Endothelial cell of umbilical vein (primary cell): ENCODE data around the gene POLE. TPM values are rescaled to one million over a fixed set of nuclear protein-coding genes. Genes with fewer than 3 reads are reported as not detected.

Experiments used
- BruUV-seq: library from RNA; stranded (reverse); fragments of 400-500 nt; replicated peaks from 2 replicates; lab custom pipeline; 2021; lab: Mats Ljungman, UMichigan
- CTCF ChIA-PET: fragments of 300-600, 350-600 bp; sonication (Branson Sonifier 250); formaldehyde crosslinking; loops from one replicate; lab custom pipeline; 2021; ENCODE audit warnings: antibody characterized with exemption, inconsistent platforms; lab: Charles Lee
- POLR2A ChIA-PET: fragments of 300-600, 350-600 bp; sonication (Branson Sonifier 250); formaldehyde crosslinking; loops from one replicate; lab custom pipeline; 2021; ENCODE audit warnings: antibody characterized with exemption, inconsistent platforms; lab: Charles Lee
- DNase-seq: peaks from one replicate; pipeline ENCODE4 v3.0.0-alpha.2; 2011; ENCODE audit warnings: low read depth, low spot score
- FAIRE-seq: peaks from 2 replicates; lab custom pipeline; 2011; peaks lifted over from hg19 to GRCh38; lab: Jason Lieb, UNC
- H2AFZ ChIP-seq: 2 replicates; pipeline ENCODE4 v1.6.0; 2012; ENCODE audit warnings: low read depth, low read length, control low read depth, inconsistent platforms
- H3K27ac ChIP-seq: 2 replicates; pipeline ENCODE4 v1.5.1; 2011; ENCODE audit warnings: low read depth, mild to moderate bottlenecking, control low read depth, low read length, moderate library complexity; ENCODE audit not compliant: insufficient read depth
- H3K27me3 ChIP-seq, 2 experiments: 2 replicates each; pipeline versions ENCODE4 v1.6.0 to v1.6.1; 2011; ENCODE audit warnings: low read length in 2 of 2, mixed read lengths in 1 of 2; ENCODE audit not compliant: control insufficient read depth in 2 of 2, insufficient read depth in 2 of 2
- H3K36me3 ChIP-seq, 2 experiments: 2 replicates in 1 of 2; 3 replicates in 1 of 2; pipeline ENCODE4 v1.5.1; 2011; ENCODE audit warnings: low read length in 2 of 2, mild to moderate bottlenecking in 1 of 2, moderate library complexity in 1 of 2; ENCODE audit not compliant: control insufficient read depth in 2 of 2, insufficient read depth in 2 of 2; ENCODE audit errors: extremely low read depth in 1 of 2
- H3K4me1 ChIP-seq: 3 replicates; pipeline ENCODE4 v1.5.1; 2011; ENCODE audit warnings: mild to moderate bottlenecking, low read length; ENCODE audit not compliant: control insufficient read depth, insufficient read depth; ENCODE audit errors: extremely low read depth
- H3K4me2 ChIP-seq: 2 replicates; pipeline ENCODE4 v1.6.1; 2011; ENCODE audit warnings: low read length, control low read depth, mixed read lengths; ENCODE audit not compliant: insufficient read depth
- H3K4me3 ChIP-seq, 3 experiments: fragments of 200-600 bp in 1 of 3; sonication (generic), shearing (Covaris generic) in 1 of 3; replicated peaks in 1 of 3; 2 replicates each; pipeline ENCODE4 v1.5.1; 2011 to 2016; ENCODE audit warnings: control low read depth in 3 of 3, low read length in 3 of 3, mild to moderate bottlenecking in 2 of 3, inconsistent platforms in 1 of 3, low read depth in 1 of 3, moderate library complexity in 1 of 3; ENCODE audit not compliant: insufficient read depth in 1 of 3
- H3K79me2 ChIP-seq: 2 replicates; pipeline ENCODE4 v1.6.0; 2012; ENCODE audit warnings: low read length, inconsistent platforms; ENCODE audit not compliant: control insufficient read depth, insufficient read depth
- H3K9ac ChIP-seq: replicated peaks from 2 replicates; pipeline ENCODE3; 2011; ENCODE audit warnings: low read length, control low read depth; ENCODE audit not compliant: insufficient read depth; ENCODE audit errors: extremely low read depth
- H3K9me1 ChIP-seq: replicated peaks from 3 replicates; pipeline ENCODE4 v1.6.0; 2011; ENCODE audit warnings: mild to moderate bottlenecking, low read length; ENCODE audit not compliant: control insufficient read depth, insufficient read depth; ENCODE audit errors: extremely low read depth
- H3K9me3 ChIP-seq: replicated peaks from 2 replicates; pipeline ENCODE4 v1.5.1; 2012; ENCODE audit warnings: low read length, inconsistent platforms; ENCODE audit not compliant: control insufficient read depth, insufficient read depth
- H4K20me1 ChIP-seq: replicated peaks from 2 replicates; pipeline ENCODE3; 2011; ENCODE audit warnings: mild to moderate bottlenecking, low read length; ENCODE audit not compliant: control insufficient read depth, insufficient read depth; ENCODE audit errors: extremely low read depth
- EZH2 ChIP-seq: IDR thresholded peaks from 2 replicates; pipeline ENCODE4 v1.6.1; 2012; ENCODE audit warnings: borderline replicate concordance, low read depth, mild to moderate bottlenecking, moderate library complexity, low read length, inconsistent platforms; ENCODE audit not compliant: severe bottlenecking
- GATA2 ChIP-seq: IDR thresholded peaks from 2 replicates; pipeline ENCODE4 v1.7.0; 2011; ENCODE audit warnings: low read depth, mild to moderate bottlenecking, moderate library complexity, mixed read lengths, low read length; ENCODE audit not compliant: insufficient read length, insufficient read depth
- POLR2A ChIP-seq: IDR thresholded peaks from 2 replicates; pipeline ENCODE4 v1.6.1; 2012; ENCODE audit warnings: low read depth, mild to moderate bottlenecking, control low read depth, low read length
- dilution Hi-C: fragments of 300-500 bp; cut with MboI; formaldehyde crosslinking; loops from one replicate; pipeline ENCODE4 v1.15.0; 2019; ENCODE audit warnings: low sequenced_read_pairs; ENCODE audit not compliant: extremely low pct_ligation_motif_present
- intact Hi-C: fragments of 100-400 bp; cut with micrococcal nuclease; formaldehyde crosslinking; loops from one replicate; pipeline ENCODE4 v1.10.0; 2022
- polyA plus RNA-seq, 4 experiments: library from polyadenylated mRNA; depleted of rRNA in 3 of 4; stranded (reverse) in 3 of 4; unstranded in 1 of 4; fragments of >200 nt; gene quantifications; 2 replicates each; pipeline versions ENCODE4 v1.2.1 to v1.2.3, GENCODE V29; 2011 to 2012; ENCODE audit warnings: missing spikeins in 1 of 4
- total RNA-seq: library from RNA; stranded (reverse); gene quantifications from 2 replicates; pipeline ENCODE4 v1.2.3, GENCODE V29; 2021
- TF ChIP-seq, protein P1 (sequence below): IDR thresholded peaks from 2 replicates; pipeline ENCODE4 v1.6.1; 2011; ENCODE audit not compliant: insufficient read depth, insufficient read length

POLE gene
- total and polyA plus RNA-seq, 2 donors (not counting 3 experiments of a cell fraction or from before 2014, with no cell fraction given), result 22.9 to 82.7 TPM

- POLR2A ChIA-PET, result no interaction called here
- intact Hi-C loops, result no loop called here
Observed at GRCh38 chr12:132588319-132588718, 98.8 kb downstream of the POLE start.

DNA sequence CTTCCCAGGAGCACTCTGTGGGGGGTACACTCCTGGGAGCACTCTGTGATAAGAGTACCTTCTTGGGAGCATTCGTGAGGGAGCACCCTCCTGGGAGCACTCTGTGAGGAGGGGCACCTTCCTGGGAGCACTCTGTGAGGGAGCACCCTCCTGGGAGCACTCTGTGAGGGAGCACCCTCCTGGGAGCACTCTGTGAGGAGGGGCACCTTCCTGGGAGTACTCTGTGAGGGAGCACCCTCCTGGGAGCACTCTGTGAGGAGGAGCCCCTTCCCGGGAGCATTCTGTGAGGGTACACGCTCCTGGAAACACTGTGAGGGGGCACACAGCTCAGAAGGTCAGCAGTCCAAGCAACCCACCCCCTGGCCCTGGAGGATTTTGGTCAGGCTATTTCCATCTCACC is 99.4 kb downstream of the POLE start:
- ChIA-PET POLR2A (no interaction called here), CTCF (interaction anchor here (1.2 kb wide), 1 partner anchor 27 kb away, joined by 5 read pairs; no protein-coding TSS in a partner anchor)
- Histone ChIP-seq H3K9me1 (no peaks in the 10 kb centered on the region), H4K20me1 (no peaks in the 10 kb centered on the region), H3K4me2 (no peak overlapping the region), H3K36me3 (no peaks in the 10 kb centered on the region), H3K27me3 (peaks cover 0 to under 1% of the 10 kb centered on the region in 2 experiments), H3K79me2 (no peaks in the 10 kb centered on the region), H3K27ac (no peak overlapping the region), H3K4me3 (no peak overlapping the region), H2AFZ (no peak overlapping the region), H3K9ac (no peak overlapping the region), H3K4me1 (no peaks in the 10 kb centered on the region), H3K9me3 (no peaks in the 10 kb centered on the region)
- no peak for DNase-seq
- dilution Hi-C loops, result no loop called here
- FAIRE-seq, result no peak
- intact Hi-C loops, result no loop called here
- no TSS peak for BruUV-seq
- TF ChIP-seq POLR2A, result no peak

More at GRCh38 chr12:132588319-132588718, 98.8 kb downstream of the POLE start:
- Histone ChIP-seq H3K4me2 (no peak overlapping the region), H3K79me2 (no peaks in the 10 kb centered on the region), H3K4me3 (no peak overlapping the region), H3K27me3 (no peaks in the 10 kb centered on the region), H3K27ac (no peak overlapping the region), H3K9ac (no peak overlapping the region), H3K9me1 (no peaks in the 10 kb centered on the region), H3K9me3 (no peaks in the 10 kb centered on the region), H4K20me1 (no peaks in the 10 kb centered on the region), H3K36me3 (no peaks in the 10 kb centered on the region), H3K4me1 (no peaks in the 10 kb centered on the region), H2AFZ (no peak overlapping the region)
- TF ChIP-seq GATA2 (no peak), POLR2A (no peak), EZH2 (no peak)
- TF ChIP-seq, protein P1, sequence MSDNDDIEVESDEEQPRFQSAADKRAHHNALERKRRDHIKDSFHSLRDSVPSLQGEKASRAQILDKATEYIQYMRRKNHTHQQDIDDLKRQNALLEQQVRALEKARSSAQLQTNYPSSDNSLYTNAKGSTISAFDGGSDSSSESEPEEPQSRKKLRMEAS, result no peak
- no peak for DNase-seq
- FAIRE-seq, result no peak
- no TSS peak for BruUV-seq
- CTCF ChIA-PET, result no interaction called here
- dilution Hi-C loops, result no loop called here
